DOHH2 (cell line): ENCODE measurements around the gene SPATA6L.

Experiments used
- H3F3A ChIP-seq: fragments of 200-600 bp; sonication (generic), shearing (Covaris generic); 2 replicates; pipeline ENCODE4 v1.6.0; 2016; ENCODE audit warnings: antibody characterized with exemption, mild to moderate bottlenecking; ENCODE audit not compliant: control insufficient read depth, insufficient read depth
- H3K27ac ChIP-seq: fragments of 200-600 bp; sonication (generic); 2 replicates; pipeline ENCODE4 v1.5.1; 2014; ENCODE audit warnings: low read depth, mild to moderate bottlenecking, low read length, moderate library complexity
- H3K27me3 ChIP-seq: fragments of 200-600 bp; sonication (generic); 2 replicates; pipeline ENCODE4 v1.6.1; 2014; ENCODE audit warnings: mild to moderate bottlenecking, low read length, mixed read lengths; ENCODE audit not compliant: control insufficient read depth
- H3K36me3 ChIP-seq: fragments of 200-600 bp; sonication (generic); 2 replicates; pipeline ENCODE4 v1.6.1; 2014; ENCODE audit warnings: mild to moderate bottlenecking, low read length, moderate library complexity, mixed read lengths; ENCODE audit not compliant: control insufficient read depth
- H3K4me1 ChIP-seq: fragments of 200-600 bp; sonication (generic); 2 replicates; pipeline ENCODE4 v1.6.1; 2014; ENCODE audit warnings: mild to moderate bottlenecking, low read length, mixed read lengths; ENCODE audit not compliant: control insufficient read depth
- H3K4me2 ChIP-seq: fragments of 200-600 bp; sonication (generic); 2 replicates; pipeline ENCODE4 v1.6.0; 2014; ENCODE audit warnings: mild to moderate bottlenecking, low read length, moderate library complexity
- H3K4me3 ChIP-seq: fragments of 200-600 bp; sonication (generic); 2 replicates; pipeline ENCODE4 v1.5.1; 2014; ENCODE audit warnings: mild to moderate bottlenecking, low read length, mixed read lengths
- H3K79me2 ChIP-seq: fragments of 200-600 bp; sonication (generic); 2 replicates; pipeline ENCODE4 v1.6.1; 2014; ENCODE audit warnings: mild to moderate bottlenecking, low read length, mixed read lengths; ENCODE audit not compliant: control insufficient read depth
- H3K9me2 ChIP-seq: fragments of 200-600 bp; sonication (generic); replicated peaks from 2 replicates; pipeline ENCODE4 v1.6.1; 2014; ENCODE audit warnings: mild to moderate bottlenecking, low read length, mixed read lengths; ENCODE audit not compliant: control insufficient read depth
- H3K9me3 ChIP-seq: fragments of 200-600 bp; sonication (generic); 2 replicates; pipeline ENCODE4 v1.6.1; 2014; ENCODE audit warnings: antibody characterized with exemption, low read length, mixed read lengths; ENCODE audit not compliant: control insufficient read depth, insufficient read depth
- H4K20me1 ChIP-seq: fragments of 200-600 bp; sonication (generic); 2 replicates; pipeline ENCODE4 v1.6.0; 2014; ENCODE audit warnings: low read depth, mild to moderate bottlenecking, antibody characterized with exemption, low read length, moderate library complexity; ENCODE audit not compliant: control insufficient read depth, insufficient read depth
- CTCF ChIP-seq: fragments of 200-600 bp; sonication (generic); IDR thresholded peaks from one replicate; pipeline ENCODE4 v1.5.1; 2014; ENCODE audit warnings: antibody characterized with exemption, mild to moderate bottlenecking, low read depth, low read length; ENCODE audit not compliant: poor library complexity, severe bottlenecking
- EZH2phosphoT487 ChIP-seq: fragments of 200-600 bp; sonication (generic); IDR thresholded peaks from 2 replicates; pipeline ENCODE4 v1.6.1; 2017; ENCODE audit warnings: borderline replicate concordance, mild to moderate bottlenecking, antibody characterized with exemption, low read length, moderate library complexity, mixed read lengths

SPATA6L gene

DNA sequence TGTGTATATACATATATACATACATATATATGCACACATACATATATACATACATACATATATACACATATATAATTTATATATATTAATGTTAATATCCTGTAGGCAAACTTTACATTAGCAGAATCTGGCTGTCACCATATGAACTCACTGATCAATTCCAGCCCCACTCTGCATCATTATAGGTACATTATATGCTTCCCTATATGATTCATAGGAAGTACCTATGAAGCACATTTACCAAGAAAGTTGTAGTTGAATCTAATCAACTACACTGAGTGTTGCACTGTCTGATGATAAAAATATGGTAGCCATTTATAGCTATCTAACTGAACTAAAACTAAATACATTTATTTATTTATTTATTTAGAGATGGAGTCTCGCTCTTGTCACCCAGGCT, 5.5 kb upstream of the SPATA6L start:
- Histone ChIP-seq H3K9me3 (no peaks in the 10 kb centered on the region), H3K4me1 (peaks cover 11% of the 10 kb centered on the region)
- no peak for TF ChIP-seq CTCF
- TF ChIP-seq EZH2phosphoT487, result no peak

DNA sequence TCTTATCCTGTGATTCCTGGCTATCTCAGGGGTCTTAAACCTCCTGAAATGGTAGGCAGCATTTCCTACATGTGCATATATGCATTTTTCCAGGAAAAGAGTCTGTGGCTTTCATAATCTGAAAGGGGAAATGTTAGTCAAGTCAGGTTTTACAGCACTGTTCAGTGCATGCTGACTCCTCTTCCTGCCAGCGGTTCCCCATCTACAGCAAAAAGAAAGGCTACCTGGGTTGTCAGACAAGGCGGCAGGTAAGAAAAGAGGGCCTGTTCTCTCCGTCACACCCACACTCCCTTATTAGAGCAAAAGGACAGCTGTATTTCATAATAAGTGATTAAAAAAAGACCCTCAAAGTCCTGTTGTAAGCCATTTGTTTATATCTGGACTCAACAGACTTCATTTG, 4.3 kb upstream of the SPATA6L start:
- H3K4me1 ChIP-seq, result peaks cover 23% of the 10 kb centered on the region
- no peaks in the 10 kb centered on the region for H3K9me3 ChIP-seq
- H3K36me3 ChIP-seq, result no peaks in the 10 kb centered on the region
- no peak overlapping the region for H3K27ac ChIP-seq
- H3K79me2 ChIP-seq, result no peaks in the 10 kb centered on the region
- no peak overlapping the region for H3K4me3 ChIP-seq
- no peaks in the 10 kb centered on the region for H3F3A ChIP-seq
- no peak overlapping the region for H3K4me2 ChIP-seq
- H3K27me3 ChIP-seq, result peaks cover 5% of the 10 kb centered on the region
- no peaks in the 10 kb centered on the region for H4K20me1 ChIP-seq
- H3K9me2 ChIP-seq, result no peaks in the 10 kb centered on the region
- TF ChIP-seq CTCF, result no peak

More for the DNA sequence above, 5.5 kb upstream of the SPATA6L start:
- no peak overlapping the region for H3K4me3 ChIP-seq
- no peaks in the 10 kb centered on the region for H4K20me1 ChIP-seq
- H3K27ac ChIP-seq, result no peak overlapping the region
- peaks cover 5% of the 10 kb centered on the region for H3K27me3 ChIP-seq
- H3K9me2 ChIP-seq, result no peaks in the 10 kb centered on the region
- H3K36me3 ChIP-seq, result no peaks in the 10 kb centered on the region
- H3K4me2 ChIP-seq, result no peak overlapping the region
- no peaks in the 10 kb centered on the region for H3K79me2 ChIP-seq
- no peaks in the 10 kb centered on the region for H3F3A ChIP-seq

DNA sequence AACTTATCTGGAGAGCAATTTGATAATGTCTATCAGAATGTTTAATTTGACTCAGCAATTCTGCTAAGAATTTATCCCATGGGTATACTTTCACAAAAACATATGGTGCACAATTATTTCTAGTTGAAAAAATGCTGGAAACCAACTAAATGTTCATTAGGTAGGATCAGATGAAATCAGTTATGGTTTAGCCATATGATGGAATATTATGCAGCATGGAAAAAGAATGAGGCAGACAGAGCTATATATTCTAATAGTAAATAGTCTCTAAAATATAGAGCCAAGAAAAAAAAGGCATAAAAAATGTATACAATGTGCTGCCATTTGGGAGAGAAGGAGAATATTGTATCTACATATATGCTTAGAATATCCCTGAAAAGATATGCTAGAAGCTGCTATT, 3.6 kb upstream of the SPATA6L start:
- Histone ChIP-seq H3K36me3 (no peaks in the 10 kb centered on the region), H3K27me3 (peaks cover 5% of the 10 kb centered on the region), H3K4me3 (no peak overlapping the region), H3F3A (peaks cover 3% of the 10 kb centered on the region; the same call in 1 of the 2 replicates), H3K27ac (no peak overlapping the region), H3K9me2 (no peaks in the 10 kb centered on the region), H3K4me2 (no peak overlapping the region), H3K79me2 (0 out of 2 replicates have a peak, but pooled peaks cover under 1% of the 10 kb centered on the region), H3K4me1 (peaks cover 30% of the 10 kb centered on the region), H3K9me3 (no peaks in the 10 kb centered on the region), H4K20me1 (no peaks in the 10 kb centered on the region)
- no peak for TF ChIP-seq CTCF
- no peak for TF ChIP-seq EZH2phosphoT487

GRCh38 chr9:4668604-4669003, 2.3 kb upstream of the SPATA6L start:
- H3K4me2 ChIP-seq, result no peak overlapping the region

More at GRCh38 chr9:4668604-4669003, 2.3 kb upstream of the SPATA6L start:
- no peaks in the 10 kb centered on the region for H3K9me3 ChIP-seq
- H3K27ac ChIP-seq, result no peak overlapping the region
- no peaks in the 10 kb centered on the region for H3K9me2 ChIP-seq
- no peaks in the 10 kb centered on the region for H3K36me3 ChIP-seq
- H3K79me2 ChIP-seq, result 0 out of 2 replicates have a peak, but pooled peaks cover 5% of the 10 kb centered on the region
- H3K4me3 ChIP-seq, result no peak overlapping the region
- TF ChIP-seq CTCF (no peak), EZH2phosphoT487 (no peak)
- peaks cover 43% of the 10 kb centered on the region for H3K4me1 ChIP-seq
- peaks cover 5% of the 10 kb centered on the region for H3K27me3 ChIP-seq
- H3F3A ChIP-seq, result peaks cover 8% of the 10 kb centered on the region; the same call in 1 of the 2 replicates
- no peaks in the 10 kb centered on the region for H4K20me1 ChIP-seq
